ENCODE data around the gene KDM2A. TPM values are rescaled to one million over a fixed set of nuclear protein-coding genes. Genes with fewer than 3 reads are reported as not detected.

Gene KDM2A
- total RNA-seq, 1 donor from 2014 or later: 70.4 TPM

DNA sequence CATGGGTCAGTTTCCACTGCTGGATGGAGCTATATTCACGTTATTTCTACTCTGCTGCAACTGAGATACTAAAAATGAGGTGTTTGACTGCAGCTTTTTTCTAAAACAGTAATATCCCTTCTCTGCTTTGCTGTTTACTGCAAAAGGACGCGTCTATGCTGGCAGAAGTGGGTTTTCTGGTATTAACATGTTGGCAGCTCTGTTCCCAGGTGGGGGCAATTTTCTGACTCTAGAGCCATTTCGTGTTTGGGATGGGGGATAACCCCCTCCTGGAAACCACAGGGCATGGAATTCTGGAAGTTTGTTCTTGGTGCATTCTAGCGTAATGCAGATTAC lies 152.1 kb downstream of the KDM2A start:
- H3K4me1 Mint-ChIP-seq (ENCODE audit: low read depth, unreplicated experiment): peaks cover 18% of the 10 kb centered on the region
- H3K27ac Mint-ChIP-seq (ENCODE audit: unreplicated experiment): no peak overlapping the region

DNA sequence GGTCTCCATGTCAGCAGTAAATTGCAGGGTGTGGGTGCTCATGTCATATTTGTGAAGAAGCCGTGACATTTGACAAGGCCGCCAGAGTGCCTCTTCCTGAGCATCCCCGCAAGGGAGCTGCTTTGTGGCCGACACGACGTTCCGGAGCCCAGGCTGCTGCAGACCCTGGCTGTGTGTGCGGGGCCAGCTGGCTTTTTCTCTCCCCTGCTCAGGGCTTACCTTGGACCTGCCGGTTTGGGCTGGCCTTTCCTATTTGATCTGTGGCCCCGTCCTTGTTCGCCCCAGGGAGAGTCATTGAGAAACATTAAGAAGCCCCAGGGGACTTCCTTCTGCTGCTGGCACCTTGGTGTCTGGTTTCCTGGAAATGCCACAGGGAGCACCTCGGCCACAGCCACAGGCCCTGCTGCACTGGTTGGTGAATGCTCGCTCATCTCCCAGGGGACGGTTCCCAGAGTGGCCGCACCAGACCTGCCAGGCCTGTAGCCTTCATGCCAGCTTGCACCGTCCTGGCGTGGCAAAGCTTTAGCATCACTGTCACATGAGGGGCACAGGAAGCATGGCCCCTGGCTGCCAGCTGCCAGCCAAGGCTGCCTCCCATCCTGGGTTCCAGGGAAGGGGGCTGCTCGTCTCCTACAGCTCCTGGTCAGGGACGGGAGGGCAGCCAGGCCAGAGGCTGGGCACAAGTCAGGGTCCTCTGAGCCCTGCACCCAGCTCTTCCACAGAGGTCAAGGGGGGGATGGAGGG lies 152.7 kb downstream of the KDM2A start:
- DNase-seq (ENCODE audit: low read depth): no peak
- Mint-ChIP-seq H3K27ac (ENCODE audit: unreplicated experiment) (no peak overlapping the region), H3K27me3 (ENCODE audit: low read depth, unreplicated experiment) (no peaks in the 10 kb centered on the region), H3K4me3 (ENCODE audit: unreplicated experiment) (no peak overlapping the region), H3K36me3 (ENCODE audit: low read depth, unreplicated experiment) (peaks cover 4% of the 10 kb centered on the region), H3K9me3 (ENCODE audit: unreplicated experiment) (no peaks in the 10 kb centered on the region), H3K4me1 (ENCODE audit: low read depth, unreplicated experiment) (peaks cover 18% of the 10 kb centered on the region)
- TF ChIP-seq EZH2 (IDR thresholded peaks at IDR 0.05; ENCODE audit: insufficient read depth, low read length): no peak
- TF ChIP-seq, protein P1, sequence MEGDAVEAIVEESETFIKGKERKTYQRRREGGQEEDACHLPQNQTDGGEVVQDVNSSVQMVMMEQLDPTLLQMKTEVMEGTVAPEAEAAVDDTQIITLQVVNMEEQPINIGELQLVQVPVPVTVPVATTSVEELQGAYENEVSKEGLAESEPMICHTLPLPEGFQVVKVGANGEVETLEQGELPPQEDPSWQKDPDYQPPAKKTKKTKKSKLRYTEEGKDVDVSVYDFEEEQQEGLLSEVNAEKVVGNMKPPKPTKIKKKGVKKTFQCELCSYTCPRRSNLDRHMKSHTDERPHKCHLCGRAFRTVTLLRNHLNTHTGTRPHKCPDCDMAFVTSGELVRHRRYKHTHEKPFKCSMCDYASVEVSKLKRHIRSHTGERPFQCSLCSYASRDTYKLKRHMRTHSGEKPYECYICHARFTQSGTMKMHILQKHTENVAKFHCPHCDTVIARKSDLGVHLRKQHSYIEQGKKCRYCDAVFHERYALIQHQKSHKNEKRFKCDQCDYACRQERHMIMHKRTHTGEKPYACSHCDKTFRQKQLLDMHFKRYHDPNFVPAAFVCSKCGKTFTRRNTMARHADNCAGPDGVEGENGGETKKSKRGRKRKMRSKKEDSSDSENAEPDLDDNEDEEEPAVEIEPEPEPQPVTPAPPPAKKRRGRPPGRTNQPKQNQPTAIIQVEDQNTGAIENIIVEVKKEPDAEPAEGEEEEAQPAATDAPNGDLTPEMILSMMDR (IDR thresholded peaks at IDR 0.05; ENCODE audit: insufficient read depth, low read depth, low read length): no peak
- Histone ChIP-seq H3K79me2 (ENCODE audit: insufficient read depth, low read length) (peaks cover 99% of the 10 kb centered on the region), H3K4me3 (ENCODE audit: insufficient read depth, low read depth, low read length) (no peak overlapping the region), H3K4me2 (ENCODE audit: low read length) (no peak overlapping the region), H3K27me3 (ENCODE audit: insufficient read depth, low read length) (no peaks in the 10 kb centered on the region), H3K27ac (ENCODE audit: low read depth, low read length) (no peak overlapping the region), H3K9me3 (ENCODE audit: insufficient read depth, low read depth, low read length) (no peaks in the 10 kb centered on the region), H4K20me1 (ENCODE audit: insufficient read depth, low read length) (peaks cover 64% of the 10 kb centered on the region), H2AFZ (ENCODE audit: low read depth, low read length) (no peak overlapping the region), H3K4me1 (ENCODE audit: insufficient read depth, low read length) (peaks cover 32% of the 10 kb centered on the region), H3K36me3 (ENCODE audit: insufficient read depth, low read length) (no peaks in the 10 kb centered on the region), H3K9ac (ENCODE audit: low read length) (no peak overlapping the region)
- FAIRE-seq: no peak

More for the DNA sequence above, 152.1 kb downstream of the KDM2A start:
- Mint-ChIP-seq H3K9me3 (ENCODE audit: unreplicated experiment) (no peaks in the 10 kb centered on the region), H3K36me3 (ENCODE audit: low read depth, unreplicated experiment) (peaks cover 4% of the 10 kb centered on the region), H3K4me3 (ENCODE audit: unreplicated experiment) (no peak overlapping the region), H3K27me3 (ENCODE audit: low read depth, unreplicated experiment) (no peaks in the 10 kb centered on the region)
- TF ChIP-seq, protein P1 (IDR thresholded peaks at IDR 0.05; ENCODE audit: insufficient read depth, low read depth, low read length): no peak
- no peak for TF ChIP-seq EZH2 (IDR thresholded peaks at IDR 0.05; ENCODE audit: insufficient read depth, low read length)
- no peak overlapping the region for H3K4me2 ChIP-seq (ENCODE audit: low read length)
- no peak overlapping the region for H3K9ac ChIP-seq (ENCODE audit: low read length)
- no peak overlapping the region for H2AFZ ChIP-seq (ENCODE audit: low read depth, low read length)
- FAIRE-seq (no peak), DNase-seq (ENCODE audit: low read depth) (no peak)
- H3K27ac ChIP-seq (ENCODE audit: low read depth, low read length): no peak overlapping the region
- H3K4me3 ChIP-seq (ENCODE audit: insufficient read depth, low read depth, low read length): no peak overlapping the region
- H3K36me3 ChIP-seq (ENCODE audit: insufficient read depth, low read length): no peaks in the 10 kb centered on the region
- peaks cover 64% of the 10 kb centered on the region for H4K20me1 ChIP-seq (ENCODE audit: insufficient read depth, low read length)
- no peaks in the 10 kb centered on the region for H3K27me3 ChIP-seq (ENCODE audit: insufficient read depth, low read length)
- peaks cover 30% of the 10 kb centered on the region for H3K4me1 ChIP-seq (ENCODE audit: insufficient read depth, low read length)
- no peaks in the 10 kb centered on the region for H3K9me3 ChIP-seq (ENCODE audit: insufficient read depth, low read depth, low read length)
- peaks cover 96% of the 10 kb centered on the region for H3K79me2 ChIP-seq (ENCODE audit: insufficient read depth, low read length)

Data from astrocyte (in vitro differentiated cells and primary cell).